Neural cell (in vitro differentiated cells): Measurements from ENCODE around the gene RNU6-8. TPM values are rescaled to one million over a fixed set of nuclear protein-coding genes. Genes with fewer than 3 reads are reported as not detected.

Source experiments
- H2AFZ ChIP-seq: fragments of 200-600, 300-800 bp; sonication (generic), shearing (Covaris generic); 2 replicates; pipeline ENCODE4 v1.6.0; 2014; ENCODE audit warnings: low read depth, mild to moderate bottlenecking, antibody characterized with exemption, low read length, moderate library complexity
- H3F3A ChIP-seq: fragments of 200-600 bp; shearing (Covaris generic); 2 replicates; pipeline ENCODE4 v1.6.1; 2016; ENCODE audit warnings: mild to moderate bottlenecking, moderate library complexity, mixed read lengths, antibody characterized with exemption, low read length; ENCODE audit not compliant: insufficient read depth, poor library complexity, severe bottlenecking
- H3K27ac ChIP-seq: fragments of 200-600, 300-800 bp; sonication (generic), shearing (Covaris generic); 2 replicates; pipeline ENCODE4 v1.5.1; 2014; ENCODE audit warnings: mild to moderate bottlenecking, low read length, moderate library complexity
- H3K27me3 ChIP-seq: fragments of 300-800, 200-600 bp; sonication (generic), shearing (Covaris generic); 2 replicates; pipeline ENCODE4 v1.6.0; 2014; ENCODE audit warnings: mild to moderate bottlenecking, low read depth, low read length, moderate library complexity; ENCODE audit not compliant: insufficient read depth
- H3K36me3 ChIP-seq: fragments of 300-800, 200-600 bp; sonication (generic), shearing (Covaris generic); 2 replicates; pipeline ENCODE4 v1.5.1; 2014; ENCODE audit warnings: mild to moderate bottlenecking, antibody characterized with exemption, low read length, moderate library complexity; ENCODE audit not compliant: insufficient read depth
- H3K4me2 ChIP-seq: fragments of 300-800, 200-600 bp; sonication (generic), shearing (Covaris generic); 2 replicates; pipeline ENCODE4 v1.6.0; 2014; ENCODE audit warnings: mild to moderate bottlenecking, low read length
- H3K4me3 ChIP-seq: fragments of 300-800, 200-600 bp; sonication (generic), shearing (Covaris generic); 2 replicates; pipeline ENCODE4 v1.5.1; 2014; ENCODE audit warnings: mild to moderate bottlenecking, low read length, moderate library complexity
- H3K79me2 ChIP-seq: fragments of 200-600 bp; shearing (Covaris generic); replicated peaks from 2 replicates; pipeline ENCODE4 v1.6.0; 2014; ENCODE audit warnings: mild to moderate bottlenecking, low read length, moderate library complexity; ENCODE audit not compliant: insufficient read depth
- H3K9ac ChIP-seq: fragments of 300-800, 200-600 bp; sonication (generic), shearing (Covaris generic); 2 replicates; pipeline ENCODE4 v1.6.1; 2016; ENCODE audit warnings: mild to moderate bottlenecking, low read length, mixed read lengths
- H3K9me2 ChIP-seq: fragments of 200-600 bp; shearing (Covaris generic); 2 replicates; pipeline ENCODE4 v1.6.1; 2016; ENCODE audit warnings: mild to moderate bottlenecking, low read length, mixed read lengths; ENCODE audit not compliant: insufficient read depth
- H3K9me3 ChIP-seq: fragments of 200-600, 300-800 bp; sonication (generic), shearing (Covaris generic); 2 replicates; pipeline ENCODE4 v1.6.1; 2016; ENCODE audit warnings: mild to moderate bottlenecking, mixed run types, low read length, moderate library complexity, mixed read lengths
- H4K20me1 ChIP-seq: fragments of 200-600 bp; shearing (Covaris generic); 2 replicates; pipeline ENCODE4 v1.6.1; 2016; ENCODE audit warnings: mild to moderate bottlenecking, mixed run types; ENCODE audit not compliant: insufficient read depth
- CTCF ChIP-seq: fragments of 450-650 bp; IDR thresholded peaks from 2 replicates; pipeline ENCODE4 v1.5.1; 2014; ENCODE audit warnings: antibody characterized with exemption, mild to moderate bottlenecking, moderate library complexity; ENCODE audit not compliant: poor library complexity, severe bottlenecking
- EP300 ChIP-seq: fragments of 450-650 bp; conservative IDR thresholded peaks from 2 replicates; pipeline ENCODE4 v1.6.1; 2014; ENCODE audit warnings: antibody characterized with exemption, mild to moderate bottlenecking, moderate library complexity; ENCODE audit not compliant: poor library complexity, severe bottlenecking
- EZH2 ChIP-seq: fragments of 200-600, 300-800 bp; shearing (Covaris generic), sonication (generic); IDR thresholded peaks from 2 replicates; pipeline ENCODE4 v1.6.1; 2014; ENCODE audit warnings: antibody characterized with exemption, low read length, borderline replicate concordance, mild to moderate bottlenecking; ENCODE audit not compliant: insufficient read depth, poor library complexity, severe bottlenecking
- MXI1 ChIP-seq: fragments of 450-650 bp; conservative IDR thresholded peaks from 2 replicates; pipeline ENCODE4 v1.6.1; 2014; ENCODE audit warnings: antibody characterized with exemption, mild to moderate bottlenecking; ENCODE audit not compliant: poor library complexity, severe bottlenecking
- POLR2AphosphoS5 ChIP-seq: IDR thresholded peaks from 2 replicates; pipeline ENCODE4 v1.6.1; 2012
- RAD21 ChIP-seq: fragments of 450-650 bp; conservative IDR thresholded peaks from 2 replicates; pipeline ENCODE4 v1.6.1; 2014; ENCODE audit warnings: antibody characterized with exemption, mild to moderate bottlenecking, moderate library complexity
- SMC3 ChIP-seq: fragments of 450-650 bp; conservative IDR thresholded peaks from 2 replicates; pipeline ENCODE4 v1.6.1; 2014; ENCODE audit warnings: antibody characterized with exemption, mild to moderate bottlenecking, moderate library complexity; ENCODE audit not compliant: poor library complexity
- TAF1 ChIP-seq: IDR thresholded peaks from 2 replicates; pipeline ENCODE4 v1.6.1; 2012; ENCODE audit warnings: low read depth
- polyA plus RNA-seq: library from polyadenylated mRNA; depleted of rRNA; stranded (reverse); fragments of >200 nt; gene quantifications from 2 replicates; pipeline ENCODE4 v1.2.3, GENCODE V29; 2014
- TF ChIP-seq, protein P1 (sequence below): IDR thresholded peaks from 2 replicates; pipeline ENCODE4 v1.6.1; 2012; ENCODE audit warnings: borderline replicate concordance

RNU6-8 gene
- polyA plus RNA-seq, 1 donor from 2014 or later: not detected

GRCh38 chr14:32192712-32193373 lies 10.2 kb downstream of the RNU6-8 start:
- no peak for TF ChIP-seq EZH2
- TF ChIP-seq CTCF: no peak
- TF ChIP-seq POLR2AphosphoS5: no peak
- no peak for TF ChIP-seq SMC3
- TF ChIP-seq RAD21: no peak
- TF ChIP-seq, protein P1, sequence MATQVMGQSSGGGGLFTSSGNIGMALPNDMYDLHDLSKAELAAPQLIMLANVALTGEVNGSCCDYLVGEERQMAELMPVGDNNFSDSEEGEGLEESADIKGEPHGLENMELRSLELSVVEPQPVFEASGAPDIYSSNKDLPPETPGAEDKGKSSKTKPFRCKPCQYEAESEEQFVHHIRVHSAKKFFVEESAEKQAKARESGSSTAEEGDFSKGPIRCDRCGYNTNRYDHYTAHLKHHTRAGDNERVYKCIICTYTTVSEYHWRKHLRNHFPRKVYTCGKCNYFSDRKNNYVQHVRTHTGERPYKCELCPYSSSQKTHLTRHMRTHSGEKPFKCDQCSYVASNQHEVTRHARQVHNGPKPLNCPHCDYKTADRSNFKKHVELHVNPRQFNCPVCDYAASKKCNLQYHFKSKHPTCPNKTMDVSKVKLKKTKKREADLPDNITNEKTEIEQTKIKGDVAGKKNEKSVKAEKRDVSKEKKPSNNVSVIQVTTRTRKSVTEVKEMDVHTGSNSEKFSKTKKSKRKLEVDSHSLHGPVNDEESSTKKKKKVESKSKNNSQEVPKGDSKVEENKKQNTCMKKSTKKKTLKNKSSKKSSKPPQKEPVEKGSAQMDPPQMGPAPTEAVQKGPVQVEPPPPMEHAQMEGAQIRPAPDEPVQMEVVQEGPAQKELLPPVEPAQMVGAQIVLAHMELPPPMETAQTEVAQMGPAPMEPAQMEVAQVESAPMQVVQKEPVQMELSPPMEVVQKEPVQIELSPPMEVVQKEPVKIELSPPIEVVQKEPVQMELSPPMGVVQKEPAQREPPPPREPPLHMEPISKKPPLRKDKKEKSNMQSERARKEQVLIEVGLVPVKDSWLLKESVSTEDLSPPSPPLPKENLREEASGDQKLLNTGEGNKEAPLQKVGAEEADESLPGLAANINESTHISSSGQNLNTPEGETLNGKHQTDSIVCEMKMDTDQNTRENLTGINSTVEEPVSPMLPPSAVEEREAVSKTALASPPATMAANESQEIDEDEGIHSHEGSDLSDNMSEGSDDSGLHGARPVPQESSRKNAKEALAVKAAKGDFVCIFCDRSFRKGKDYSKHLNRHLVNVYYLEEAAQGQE: no peak
- no peak for TF ChIP-seq EP300
- no peak for TF ChIP-seq MXI1
- no peak for TF ChIP-seq TAF1
- no peaks in the 10 kb centered on the region for H3K9me3 ChIP-seq

GRCh38 chr14:32190673-32191072 lies 12.4 kb downstream of the RNU6-8 start:
- no peaks in the 10 kb centered on the region for H4K20me1 ChIP-seq
- H3K27ac ChIP-seq: no peak overlapping the region
- no peak overlapping the region for H3K4me3 ChIP-seq
- no peak overlapping the region for H2AFZ ChIP-seq
- TF ChIP-seq RAD21: no peak
- no peak for TF ChIP-seq EP300
- TF ChIP-seq TAF1: no peak
- no peak for TF ChIP-seq SMC3
- no peaks in the 10 kb centered on the region for H3K9me3 ChIP-seq
- no peaks in the 10 kb centered on the region for H3K9me2 ChIP-seq
- H3K4me2 ChIP-seq: no peak overlapping the region
- no peaks in the 10 kb centered on the region for H3K36me3 ChIP-seq
- no peak overlapping the region for H3K9ac ChIP-seq
- no peaks in the 10 kb centered on the region for H3K79me2 ChIP-seq
- H3F3A ChIP-seq: no peaks in the 10 kb centered on the region
- H3K27me3 ChIP-seq: no peaks in the 10 kb centered on the region

More at GRCh38 chr14:32192712-32193373, 10.2 kb downstream of the RNU6-8 start:
- Histone ChIP-seq H3F3A (no peaks in the 10 kb centered on the region), H3K27me3 (no peaks in the 10 kb centered on the region), H3K9me2 (no peaks in the 10 kb centered on the region), H4K20me1 (no peaks in the 10 kb centered on the region), H3K4me3 (no peak overlapping the region), H3K36me3 (no peaks in the 10 kb centered on the region), H3K27ac (no peak overlapping the region), H2AFZ (no peak overlapping the region), H3K4me2 (no peak overlapping the region), H3K9ac (no peak overlapping the region), H3K79me2 (no peaks in the 10 kb centered on the region)
